GM12878 (cell line): ENCODE results near the gene ANGEL1. TPM values are rescaled to one million over a fixed set of nuclear protein-coding genes. Genes with fewer than 3 reads are reported as not detected.

Experiments used
- BACH1 ChIP-seq: fragments of 450-650 bp; IDR thresholded peaks from 2 replicates; pipeline ENCODE4 v1.6.1; 2017; ENCODE audit warnings: mild to moderate bottlenecking, borderline replicate concordance
- BHLHE40 ChIP-seq, 2 experiments: fragments of 450-650 bp in 1 of 2; IDR thresholded peaks; 2 replicates each; pipeline ENCODE4 v1.6.1; 2011 to 2017; ENCODE audit warnings: low read depth in 2 of 2, borderline replicate concordance in 1 of 2, improper control_type of control experiment in 1 of 2, low read length in 1 of 2, mild to moderate bottlenecking in 1 of 2
- FOXK2 ChIP-seq: fragments of 450-650 bp; IDR thresholded peaks from 2 replicates; pipeline ENCODE4 v1.6.1; 2017; ENCODE audit warnings: mild to moderate bottlenecking, moderate library complexity
- FOXM1 ChIP-seq: IDR thresholded peaks from 2 replicates; pipeline ENCODE4 v1.6.1; 2012; ENCODE audit warnings: low read depth, mild to moderate bottlenecking, inconsistent platforms, low read length, moderate library complexity
- GABPA ChIP-seq: IDR thresholded peaks from 2 replicates; pipeline ENCODE4 v1.6.1; 2014; ENCODE audit warnings: antibody characterized with exemption, low read depth, mild to moderate bottlenecking, inconsistent platforms
- GATAD2B ChIP-seq: fragments of 450-650 bp; conservative IDR thresholded peaks from 2 replicates; pipeline ENCODE4 v1.6.1; 2017; ENCODE audit warnings: low read depth, mild to moderate bottlenecking, moderate library complexity
- IRF3 ChIP-seq: fragments of 450-650 bp; IDR thresholded peaks from 2 replicates; pipeline ENCODE4 v1.6.1; 2014; ENCODE audit warnings: mild to moderate bottlenecking
- KAT2A ChIP-seq: conservative IDR thresholded peaks from 2 replicates; pipeline ENCODE4 v1.6.1; 2011; ENCODE audit warnings: low read depth, low read length; ENCODE audit not compliant: control insufficient read depth
- KLF5 ChIP-seq: fragments of 450-650 bp; IDR thresholded peaks from 2 replicates; pipeline ENCODE4 v1.6.1; 2014; ENCODE audit warnings: mild to moderate bottlenecking; ENCODE audit not compliant: partially characterized antibody
- LARP7 ChIP-seq: fragments of 450-650 bp; IDR thresholded peaks from 2 replicates; pipeline ENCODE4 v1.6.1; 2017; ENCODE audit warnings: mild to moderate bottlenecking
- MTA3 ChIP-seq: IDR thresholded peaks from 2 replicates; pipeline ENCODE4 v1.6.1; 2012; ENCODE audit warnings: low read length, inconsistent platforms, borderline replicate concordance
- MYC ChIP-seq: IDR thresholded peaks from 2 replicates; pipeline ENCODE4 v1.6.1; 2011; ENCODE audit warnings: mild to moderate bottlenecking, low read length, moderate library complexity, inconsistent platforms; ENCODE audit not compliant: insufficient read depth, insufficient replicate concordance, insufficient read length, severe bottlenecking
- PAX5 ChIP-seq: IDR thresholded peaks from 2 replicates; pipeline ENCODE4 v1.6.1; 2011; ENCODE audit warnings: low read depth, low read length, borderline replicate concordance
- RCOR1 ChIP-seq: conservative IDR thresholded peaks from 2 replicates; pipeline ENCODE4 v1.6.1; 2012; ENCODE audit warnings: low read depth, low read length, improper control_type of control experiment
- SIN3A ChIP-seq: IDR thresholded peaks from 2 replicates; pipeline ENCODE4 v1.6.1; 2012; ENCODE audit warnings: low read depth, low read length, improper control_type of control experiment
- SMC3 ChIP-seq: IDR thresholded peaks from 2 replicates; pipeline ENCODE4 v1.6.1; 2011; ENCODE audit warnings: low read length, improper control_type of control experiment, borderline replicate concordance
- SPI1 ChIP-seq: IDR thresholded peaks from 2 replicates; pipeline ENCODE4 v1.6.1; 2011; ENCODE audit warnings: low read depth, mild to moderate bottlenecking, low read length, moderate library complexity, borderline replicate concordance; ENCODE audit not compliant: insufficient read depth
- SREBF1 ChIP-seq: IDR thresholded peaks from 2 replicates; pipeline ENCODE4 v1.6.1; 2012; ENCODE audit warnings: mild to moderate bottlenecking, low read length
- STAT3 ChIP-seq: IDR thresholded peaks from 2 replicates; pipeline ENCODE4 v1.6.1; 2011; ENCODE audit warnings: low read depth, low read length, improper control_type of control experiment
- TAF1 ChIP-seq: IDR thresholded peaks from 2 replicates; pipeline ENCODE4 v1.6.1; 2011; ENCODE audit warnings: mild to moderate bottlenecking, low read depth, low read length, borderline replicate concordance
- USF1 ChIP-seq: IDR thresholded peaks from 2 replicates; pipeline ENCODE4 v1.6.1; 2011; ENCODE audit warnings: borderline replicate concordance, low read depth, mild to moderate bottlenecking, moderate library complexity, mixed read lengths, low read length; ENCODE audit not compliant: insufficient read depth; ENCODE audit errors: extremely low read length
- YY1 ChIP-seq: IDR thresholded peaks from 2 replicates; pipeline ENCODE4 v1.6.1; 2011; ENCODE audit warnings: low read depth, mild to moderate bottlenecking, low read length
- ZNF274 ChIP-seq: IDR thresholded peaks from one replicate; pipeline ENCODE4 v1.8.0; 2011; ENCODE audit not compliant: insufficient read length, insufficient read depth
- ZNF687 ChIP-seq: fragments of 450-650 bp; IDR thresholded peaks from 2 replicates; pipeline ENCODE4 v1.6.1; 2017; ENCODE audit warnings: mild to moderate bottlenecking, moderate library complexity
- polyA plus RNA-seq, 11 experiments: library from polyadenylated mRNA; depleted of rRNA in 4 of 11; unstranded in 6 of 11; stranded (reverse) in 5 of 11; fragments of >200 nt; fragmentation: Nextera tagmentation in 4 of 11; fragmentation: Illumina TruSeq in 1 of 11; extraction: Ambion mirVana in 4 of 11; extraction: Trizol in 1 of 11; gene quantifications; 1 replicate in 1 of 11; 2 replicates in 10 of 11; pipeline versions ENCODE4 v1.2.1 to v1.2.3, GENCODE V29; 2011 to 2016; ENCODE audit warnings: inconsistent platforms in 2 of 11, missing spikeins in 2 of 11, low read depth in 1 of 11
- total RNA-seq, 4 experiments: library from RNA; depleted of rRNA in 3 of 4; stranded (reverse); fragments of >200 nt in 3 of 4; fragmentation: Illumina TruSeq in 1 of 4; extraction: Trizol in 1 of 4; gene quantifications; 2 replicates each; pipeline versions ENCODE4 v1.2.1 to v1.2.3, GENCODE V29; 2013 to 2021

The ANGEL1 gene
- total and polyA plus RNA-seq, 10 of the 15 experiments (the other 5 are each of a cell fraction or from before 2014, with no cell fraction given) = 1.7 to 29.7 (median 12.3) TPM

GRCh38 chr14:76812422-76813383, at the start of gene ANGEL1 (continued):
- TF ChIP-seq SMC3 = no peak
- no peak for TF ChIP-seq SREBF1
- TF ChIP-seq BHLHE40 (IDR thresholded peaks at IDR 0.05; ENCODE audit: borderline replicate concordance in 1 of 2, low read depth in 2 of 2, low read length in 1 of 2) = peak; percentile 62 to 85; a peak in 3 of 4 replicates
- TF ChIP-seq FOXK2 = no peak
- peak; percentile 44; the same call in 1 of the 2 replicates for TF ChIP-seq PAX5
- no peak for TF ChIP-seq MTA3
- peak; percentile 91; the same call in 1 of the 2 replicates for TF ChIP-seq RCOR1
- TF ChIP-seq SPI1 = 0 out of 2 replicates have a peak, but pooled peaks have one; percentile 30
- peak; percentile 93 for TF ChIP-seq LARP7
- TF ChIP-seq KLF5 = peak; percentile 80
- TF ChIP-seq BACH1 = peak; percentile 73
- 0 out of 2 replicates have a peak, but pooled peaks have one; percentile 41 for TF ChIP-seq IRF3
- TF ChIP-seq TAF1 = peak; percentile 80
- TF ChIP-seq ZNF687 = peak; percentile 90
- no peak for TF ChIP-seq STAT3
- TF ChIP-seq YY1 = peak; percentile 92
- peak; percentile 97 for TF ChIP-seq USF1
- no peak for TF ChIP-seq KAT2A
- TF ChIP-seq FOXM1 = no peak
- peak; percentile 54 for TF ChIP-seq MYC
- peak; percentile 75 for TF ChIP-seq SIN3A
- peak; percentile 86 for TF ChIP-seq GATAD2B
- no peak for TF ChIP-seq ZNF274
- TF ChIP-seq GABPA = 0 out of 2 replicates have a peak, but pooled peaks have one; percentile 58
